D341Med (cell line): ENCODE results near the gene PPP2R5D.
A peak's percentile ranks its signal among the peaks of the same experiment; 100 is the strongest.
"Not testable (repeated sequence)": the region's sequence is repeated elsewhere in the genome, so short reads cannot be mapped to it uniquely, and the experiment has no call there.

Source experiments
- DNase-seq: peaks from one replicate; pipeline ENCODE4 v3.0.0; 2012; ENCODE audit warnings: low spot score

The PPP2R5D gene

GRCh38 chr6:42984001-42984923 lies at the start of gene PPP2R5D:
PPP2R5D (plus strand) TSS chr6:42984570; CDS start chr6:42984678, 108 bp downstream.
- peak; percentile 96 for DNase-seq

- DNase-seq = no peak
Measured at GRCh38 chr6:42935322-42935721, 49.0 kb upstream of the PPP2R5D start.

GRCh38 chr6:42936398-42936797 lies 48.0 kb upstream of the PPP2R5D start:
- no peak for DNase-seq

- no peak for DNase-seq
Measured at GRCh38 chr6:42937548-42938427, 46.6 kb upstream of the PPP2R5D start.

- no peak for DNase-seq
Measured at GRCh38 chr6:42938428-42938796, 46.0 kb upstream of the PPP2R5D start.

- no peak for DNase-seq
Measured at GRCh38 chr6:42938987-42939809, 45.2 kb upstream of the PPP2R5D start.

GRCh38 chr6:42939810-42940167 lies 44.6 kb upstream of the PPP2R5D start:
- DNase-seq = no peak

- DNase-seq = no peak
Measured at GRCh38 chr6:42940493-42941045, 43.8 kb upstream of the PPP2R5D start.

- not testable (repeated sequence) for DNase-seq
Measured at GRCh38 chr6:42941356-42941755, 43.0 kb upstream of the PPP2R5D start.

- DNase-seq = no peak
Measured at GRCh38 chr6:42942444-42942843, 41.9 kb upstream of the PPP2R5D start.

GRCh38 chr6:42947950-42948349 lies 36.4 kb upstream of the PPP2R5D start:
- DNase-seq = no peak

- no peak for DNase-seq
Measured at GRCh38 chr6:42952389-42952788, 32.0 kb upstream of the PPP2R5D start.

GRCh38 chr6:42954405-42954804 lies 30.0 kb upstream of the PPP2R5D start:
- DNase-seq = not testable (repeated sequence)

GRCh38 chr6:42958125-42958524 lies 26.2 kb upstream of the PPP2R5D start:
- DNase-seq = no peak

- no peak for DNase-seq
Measured at GRCh38 chr6:42959917-42960242, 24.5 kb upstream of the PPP2R5D start.

GRCh38 chr6:42960243-42961019 lies 23.9 kb upstream of the PPP2R5D start, which contains the start of gene GNMT:
GNMT (plus strand) TSS chr6:42960754; CDS start chr6:42960768, 14 bp downstream.
- DNase-seq = peak; percentile 45

GRCh38 chr6:42961020-42961470 lies 23.3 kb upstream of the PPP2R5D start:
- no peak for DNase-seq

- DNase-seq = no peak
Measured at GRCh38 chr6:42962096-42962495, 22.3 kb upstream of the PPP2R5D start.

GRCh38 chr6:42962502-42963178 lies 21.7 kb upstream of the PPP2R5D start:
- DNase-seq = peak; percentile 83

GRCh38 chr6:42963179-42963854 lies 21.1 kb upstream of the PPP2R5D start:
- no peak for DNase-seq
